ENCODE data around the gene PRKAR1B. TPM values are rescaled to one million over a fixed set of nuclear protein-coding genes. Genes with fewer than 3 reads are reported as not detected.
"Not testable (repeated sequence)": the region's sequence is repeated elsewhere in the genome, so short reads cannot be mapped to it uniquely, and the experiment has no call there.

PRKAR1B gene
- total RNA-seq, 2 donors from 2014 or later = 15.1 to 15.9 TPM

GRCh38 chr7:746155-747061 is 19.3 kb upstream of the PRKAR1B start:
- Histone ChIP-seq H3K36me3 (peaks cover 7% of the 10 kb centered on the region), H3K27me3 (no peaks in the 10 kb centered on the region), H3K9me3 (no peaks in the 10 kb centered on the region), H3K27ac (peak overlapping the region; percentile 63 to 86), H3K4me3 (no peak overlapping the region), H3K4me1 (peaks cover 0 to 44% of the 10 kb centered on the region in 2 donors)
- no peak for DNase-seq (ENCODE audit: low spot score)
- no peak for TF ChIP-seq CTCF (IDR thresholded peaks at IDR 0.05)

- H3K4me1 ChIP-seq = peaks cover 0 to 44% of the 10 kb centered on the region in 2 donors
- H3K27me3 ChIP-seq = no peaks in the 10 kb centered on the region
- peaks cover 16% of the 10 kb centered on the region for H3K36me3 ChIP-seq
- TF ChIP-seq CTCF (IDR thresholded peaks at IDR 0.05) = no peak
- DNase-seq (ENCODE audit: low spot score) = no peak
- peak overlapping the region in 1 of 2 donors; percentile 2 for H3K4me3 ChIP-seq
- H3K27ac ChIP-seq = peak overlapping the region; percentile 63 to 86
- H3K9me3 ChIP-seq = no peaks in the 10 kb centered on the region
Measured at GRCh38 chr7:745431-746154, 18.5 kb upstream of the PRKAR1B start.

- no peak overlapping the region for H3K4me3 ChIP-seq
- H3K36me3 ChIP-seq = peaks cover 22% of the 10 kb centered on the region
- H3K27ac ChIP-seq = peak overlapping the region in 1 of 2 donors; percentile 63
- peaks cover 0 to 40% of the 10 kb centered on the region in 2 donors for H3K4me1 ChIP-seq
- no peaks in the 10 kb centered on the region for H3K9me3 ChIP-seq
- H3K27me3 ChIP-seq = no peaks in the 10 kb centered on the region
- DNase-seq (ENCODE audit: low spot score) = no peak
- TF ChIP-seq CTCF (IDR thresholded peaks at IDR 0.05) = no peak
Measured at GRCh38 chr7:744854-745430, 17.9 kb upstream of the PRKAR1B start.

- H3K36me3 ChIP-seq = peaks cover 23% of the 10 kb centered on the region
- H3K4me1 ChIP-seq = peaks cover 0 to 40% of the 10 kb centered on the region in 2 donors
- H3K27me3 ChIP-seq; H3K27ac ChIP-seq; H3K9me3 ChIP-seq; H3K4me3 ChIP-seq; DNase-seq (ENCODE audit: low spot score): not testable (repeated sequence)
Measured at GRCh38 chr7:744128-744520, 17.0 kb upstream of the PRKAR1B start.

- H3K4me3 ChIP-seq; DNase-seq (ENCODE audit: low spot score); H3K27ac ChIP-seq; H3K27me3 ChIP-seq; H3K9me3 ChIP-seq: not testable (repeated sequence)
- Histone ChIP-seq H3K4me1 (peaks cover 0 to 40% of the 10 kb centered on the region in 2 donors), H3K36me3 (peaks cover 23% of the 10 kb centered on the region)
Measured at GRCh38 chr7:743341-744127, 16.5 kb upstream of the PRKAR1B start.

- Histone ChIP-seq H3K9me3 (no peaks in the 10 kb centered on the region), H3K27ac (no peak overlapping the region), H3K36me3 (peaks cover 23% of the 10 kb centered on the region), H3K27me3 (no peaks in the 10 kb centered on the region), H3K4me3 (no peak overlapping the region), H3K4me1 (peaks cover 0 to 42% of the 10 kb centered on the region in 2 donors)
- no peak for DNase-seq (ENCODE audit: low spot score)
- no peak for TF ChIP-seq CTCF (IDR thresholded peaks at IDR 0.05)
Measured at GRCh38 chr7:742791-743190, 15.7 kb upstream of the PRKAR1B start.
